ENCODE measurements around the gene IFT20. TPM values are rescaled to one million over a fixed set of nuclear protein-coding genes. Genes with fewer than 3 reads are reported as not detected.

The IFT20 gene
- polyA plus RNA-seq, 1 donor (not counting 4 experiments of a cell fraction or from before 2014, with no cell fraction given) = 28.7 TPM

GRCh38 chr17:28313841-28314240 lies 21.4 kb downstream of the IFT20 start:
- H3K4me2 ChIP-seq (ENCODE audit: control insufficient read depth, extremely low read depth, insufficient read depth, low read depth, low read length) = no peak overlapping the region
- H3K9me3 ChIP-seq (ENCODE audit: control insufficient read depth, low read depth, low read length) = no peaks in the 10 kb centered on the region
- H3K4me3 ChIP-seq (ENCODE audit: control insufficient read depth in 2 of 3, extremely low read depth in 1 of 3, insufficient read depth in 2 of 3, low read depth in 1 of 3, low read length in 3 of 3) = no peak overlapping the region
- DNase-seq (ENCODE audit: low read depth, low spot score) (no peak), FAIRE-seq (no peak)
- H3K9ac ChIP-seq (ENCODE audit: control insufficient read depth, extremely low read depth, insufficient read depth, low read length) = no peak overlapping the region
- H3K36me3 ChIP-seq (ENCODE audit: control insufficient read depth in 2 of 2, extremely low read depth in 1 of 2, insufficient read depth in 2 of 2, low read length in 2 of 2) = no peaks in the 10 kb centered on the region
- dilution Hi-C loops (cut with MboI; ENCODE audit: extremely low pct_ligation_motif_present, low sequenced_read_pairs) = no loop called here
- no peaks in the 10 kb centered on the region for H3K27me3 ChIP-seq (ENCODE audit: control insufficient read depth, extremely low read depth, insufficient read depth, low read length)
- no peak overlapping the region for H2AFZ ChIP-seq (ENCODE audit: control insufficient read depth, low read length)
- no peaks in the 10 kb centered on the region for H3K9me1 ChIP-seq (ENCODE audit: control insufficient read depth, extremely low read depth, insufficient read depth, low read length)
- no peaks in the 10 kb centered on the region for H4K20me1 ChIP-seq (ENCODE audit: control insufficient read depth, extremely low read depth, insufficient read depth, low read length)
- H3K4me1 ChIP-seq (ENCODE audit: control insufficient read depth, extremely low read depth, insufficient read depth, low read length) = peaks cover 5% of the 10 kb centered on the region
- no peak overlapping the region for H3K27ac ChIP-seq (ENCODE audit: control insufficient read depth, insufficient read depth, low read length)
- no peaks in the 10 kb centered on the region for H3K79me2 ChIP-seq (ENCODE audit: control insufficient read depth, insufficient read depth, low read length)
- TF ChIP-seq CTCF (optimal IDR thresholded peaks at IDR 0.05 in 1 of 3, IDR thresholded peaks at IDR 0.05 in 1 of 3, conservative IDR thresholded peaks at IDR 0.05 in 1 of 3; ENCODE audit: extremely low read depth in 1 of 3, insufficient read depth in 2 of 3, low read length in 3 of 3) (no peak), EZH2 (IDR thresholded peaks at IDR 0.05; ENCODE audit: low read length) (no peak)

- Histone ChIP-seq H3K27me3 (ENCODE audit: control insufficient read depth, extremely low read depth, insufficient read depth, low read length) (peaks cover 4% of the 10 kb centered on the region), H3K4me3 (ENCODE audit: control insufficient read depth in 2 of 3, extremely low read depth in 1 of 3, insufficient read depth in 2 of 3, low read depth in 1 of 3, low read length in 3 of 3) (no peak overlapping the region), H3K9ac (ENCODE audit: control insufficient read depth, extremely low read depth, insufficient read depth, low read length) (no peak overlapping the region), H4K20me1 (ENCODE audit: control insufficient read depth, extremely low read depth, insufficient read depth, low read length) (no peaks in the 10 kb centered on the region), H3K4me2 (ENCODE audit: control insufficient read depth, extremely low read depth, insufficient read depth, low read depth, low read length) (no peak overlapping the region), H3K36me3 (ENCODE audit: control insufficient read depth in 2 of 2, extremely low read depth in 1 of 2, insufficient read depth in 2 of 2, low read length in 2 of 2) (no peaks in the 10 kb centered on the region), H2AFZ (ENCODE audit: control insufficient read depth, low read length) (no peak overlapping the region), H3K9me1 (ENCODE audit: control insufficient read depth, extremely low read depth, insufficient read depth, low read length) (no peaks in the 10 kb centered on the region), H3K79me2 (ENCODE audit: control insufficient read depth, insufficient read depth, low read length) (no peaks in the 10 kb centered on the region), H3K4me1 (ENCODE audit: control insufficient read depth, extremely low read depth, insufficient read depth, low read length) (no peaks in the 10 kb centered on the region), H3K27ac (ENCODE audit: control insufficient read depth, insufficient read depth, low read length) (no peak overlapping the region), H3K9me3 (ENCODE audit: control insufficient read depth, low read depth, low read length) (no peaks in the 10 kb centered on the region)
- TF ChIP-seq CTCF (optimal IDR thresholded peaks at IDR 0.05 in 1 of 3, IDR thresholded peaks at IDR 0.05 in 1 of 3, conservative IDR thresholded peaks at IDR 0.05 in 1 of 3; ENCODE audit: extremely low read depth in 1 of 3, insufficient read depth in 2 of 3, low read length in 3 of 3) (no peak), EZH2 (IDR thresholded peaks at IDR 0.05; ENCODE audit: low read length) (no peak)
- dilution Hi-C loops (cut with MboI; ENCODE audit: extremely low pct_ligation_motif_present, low sequenced_read_pairs) = no loop called here
- no peak for FAIRE-seq
- no peak for DNase-seq (ENCODE audit: low read depth, low spot score)
Measured at GRCh38 chr17:28306954-28307401, 28.3 kb downstream of the IFT20 start.

All from keratinocyte (primary cell).